HCT116 (cell line): ENCODE measurements around the gene OR52K2. TPM values are rescaled to one million over a fixed set of nuclear protein-coding genes. Genes with fewer than 3 reads are reported as not detected.

Experiments used
- ATAC-seq: fragments of 200-7000 bp; cut with Tn5 transposase; 2 replicates; pipeline ENCODE4 v1.9.1; 2020; ENCODE audit warnings: mild to moderate bottlenecking, moderate library complexity
- BruUV-seq: library from RNA; stranded (reverse); fragments of 400-500 nt; replicated peaks from 2 replicates; lab custom pipeline; 2021; lab: Mats Ljungman, UMichigan
- CTCF ChIA-PET: fragments of 300-600 bp; sonication (Branson Sonifier 250); formaldehyde crosslinking; loops from one replicate; lab custom pipeline; 2021; ENCODE audit warnings: antibody characterized with exemption; lab: Charles Lee
- POLR2A ChIA-PET: fragments of 300-600, 350-600 bp; sonication (Branson Sonifier 250); formaldehyde crosslinking; loops from one replicate; lab custom pipeline; 2021; ENCODE audit warnings: antibody characterized with exemption; lab: Charles Lee
- RAD21 ChIA-PET, 2 experiments: fragments of 300-600 bp; sonication (Branson Sonifier 250); formaldehyde crosslinking; loops; one replicate each; lab custom pipeline; 2023; ENCODE audit warnings: low total read pairs in 2 of 2; ENCODE audit not compliant: uncharacterized antibody in 2 of 2, unreplicated experiment in 2 of 2, low non-redundant PET in 1 of 2; lab: Charles Lee
- DNase-seq: peaks from one replicate; pipeline ENCODE4 v3.0.0-alpha.2; 2010; ENCODE audit warnings: low read depth, low spot score
- H2AFZ ChIP-seq: fragments of 200-600 bp; shearing (Covaris generic), sonication (generic); 2 replicates; pipeline ENCODE4 v1.6.1; 2017; ENCODE audit warnings: low read depth, mixed run types, mixed read lengths, antibody characterized with exemption, low read length; ENCODE audit not compliant: poor library complexity, severe bottlenecking
- H3K27ac ChIP-seq: 2 replicates; pipeline ENCODE4 v1.5.1; 2012; ENCODE audit warnings: low read depth, low read length
- H3K27me3 ChIP-seq: fragments of 200-600 bp; sonication (generic); 2 replicates; pipeline ENCODE4 v1.6.1; 2016; ENCODE audit warnings: mixed run types, low read length, mixed read lengths; ENCODE audit not compliant: insufficient read depth
- H3K36me3 ChIP-seq, 2 experiments: fragments of 200-500 bp in 1 of 2; fragments of 200-600 bp in 1 of 2; sonication (Bioruptor generic) in 1 of 2; sonication (generic) in 1 of 2; 2 replicates each; pipeline versions ENCODE4 v1.5.1 to v1.6.1; 2014 to 2016; ENCODE audit warnings: low read length in 2 of 2, inconsistent platforms in 1 of 2, mixed read lengths in 1 of 2, mixed run types in 1 of 2; ENCODE audit not compliant: insufficient read depth in 2 of 2, control insufficient read depth in 1 of 2
- H3K4me1 ChIP-seq, 2 experiments: fragments of 200-600 bp in 1 of 2; sonication (generic) in 1 of 2; 2 replicates each; pipeline versions ENCODE4 v1.5.1 to v1.6.1; 2012 to 2017; ENCODE audit warnings: low read length in 2 of 2, inconsistent platforms in 1 of 2, mild to moderate bottlenecking in 1 of 2, mixed read lengths in 1 of 2, mixed run types in 1 of 2, moderate library complexity in 1 of 2; ENCODE audit not compliant: insufficient read depth in 2 of 2, control insufficient read depth in 1 of 2
- H3K4me2 ChIP-seq: fragments of 200-600 bp; sonication (generic); 2 replicates; pipeline ENCODE4 v1.6.1; 2017; ENCODE audit warnings: mixed run types, low read length, mixed read lengths
- H3K4me3 ChIP-seq, 2 experiments: fragments of 200-600 bp in 1 of 2; sonication (generic) in 1 of 2; replicated peaks in 1 of 2; 2 replicates each; pipeline ENCODE4 v1.5.1; 2011 to 2016; ENCODE audit warnings: low read length in 2 of 2, control low read depth in 1 of 2, low read depth in 1 of 2, mild to moderate bottlenecking in 1 of 2, mixed read lengths in 1 of 2, mixed run types in 1 of 2
- H3K79me2 ChIP-seq: fragments of 200-600 bp; sonication (generic); 2 replicates; pipeline ENCODE4 v1.6.1; 2017; ENCODE audit warnings: mild to moderate bottlenecking, mixed run types, low read length, moderate library complexity, mixed read lengths; ENCODE audit not compliant: insufficient read depth
- H3K9ac ChIP-seq: fragments of 200-600 bp; sonication (generic); 2 replicates; pipeline ENCODE4 v1.6.1; 2016; ENCODE audit warnings: low read length, mixed read lengths
- H3K9me2 ChIP-seq: fragments of 200-600 bp; sonication (generic), shearing (Covaris generic); 2 replicates; pipeline ENCODE4 v1.6.1; 2017; ENCODE audit warnings: mixed run types, mild to moderate bottlenecking, moderate library complexity; ENCODE audit not compliant: insufficient read depth
- H3K9me3 ChIP-seq, 2 experiments: fragments of 200-500 bp in 1 of 2; fragments of 200-600 bp in 1 of 2; sonication (Bioruptor generic) in 1 of 2; sonication (generic) in 1 of 2; 2 replicates each; pipeline ENCODE4 v1.6.1; 2014 to 2017; ENCODE audit warnings: low read length in 2 of 2, mixed read lengths in 2 of 2, inconsistent platforms in 1 of 2, low read depth in 1 of 2, mild to moderate bottlenecking in 1 of 2, mixed run types in 1 of 2, moderate library complexity in 1 of 2; ENCODE audit not compliant: control insufficient read depth in 1 of 2, insufficient read depth in 1 of 2
- H4K20me1 ChIP-seq: fragments of 200-600 bp; sonication (generic), shearing (Covaris generic); 2 replicates; pipeline ENCODE4 v1.6.1; 2017; ENCODE audit warnings: mixed run types, mild to moderate bottlenecking, moderate library complexity; ENCODE audit not compliant: insufficient read depth
- CBX3 ChIP-seq: IDR thresholded peaks from 2 replicates; pipeline ENCODE4 v1.6.1; 2012; ENCODE audit warnings: low read depth
- CEBPB ChIP-seq: IDR thresholded peaks from 2 replicates; pipeline ENCODE4 v1.6.1; 2012; ENCODE audit warnings: low read depth
- EGR1 ChIP-seq: IDR thresholded peaks from 2 replicates; pipeline ENCODE4 v1.6.1; 2012; ENCODE audit warnings: low read depth
- ELF1 ChIP-seq: IDR thresholded peaks from 2 replicates; pipeline ENCODE4 v1.6.1; 2012; ENCODE audit warnings: low read depth, borderline replicate concordance
- FOSL1 ChIP-seq: IDR thresholded peaks from 2 replicates; pipeline ENCODE4 v1.6.1; 2012; ENCODE audit warnings: low read depth
- POLR2A ChIP-seq: IDR thresholded peaks from 2 replicates; pipeline ENCODE4 v1.7.0; 2011; ENCODE audit warnings: borderline replicate concordance; ENCODE audit not compliant: insufficient read depth, insufficient read length; ENCODE audit errors: extremely low read depth
- RAD21 ChIP-seq: IDR thresholded peaks from 2 replicates; pipeline ENCODE4 v1.6.1; 2012; ENCODE audit warnings: low read depth, mild to moderate bottlenecking
- SIN3A ChIP-seq: IDR thresholded peaks from 2 replicates; pipeline ENCODE4 v1.6.1; 2012; ENCODE audit warnings: low read depth
- SRF ChIP-seq: IDR thresholded peaks from 2 replicates; pipeline ENCODE4 v1.6.1; 2012; ENCODE audit warnings: low read depth
- TCF7L2 ChIP-seq: IDR thresholded peaks from 2 replicates; pipeline ENCODE4 v1.7.0; 2011; ENCODE audit warnings: borderline replicate concordance, inconsistent platforms; ENCODE audit not compliant: insufficient read depth, insufficient read length; ENCODE audit errors: extremely low read depth
- ZNF274 ChIP-seq: fragments of 200-500 bp; sonication (Bioruptor generic); IDR thresholded peaks from 2 replicates; pipeline ENCODE4 v1.6.1; 2014; ENCODE audit warnings: mild to moderate bottlenecking, low read depth, low read length, inconsistent platforms
- intact Hi-C: fragments of 100-400 bp; cut with micrococcal nuclease; formaldehyde crosslinking; loops from 2 replicates; pipeline ENCODE4 v1.10.0; 2022
- total RNA-seq: library from RNA; stranded (reverse); gene quantifications from one replicate; pipeline ENCODE4 v1.2.1, GENCODE V29; 2021; ENCODE audit not compliant: unreplicated experiment
- TF ChIP-seq, protein P1 (sequence below): IDR thresholded peaks from 2 replicates; pipeline ENCODE4 v1.6.1; 2012; ENCODE audit warnings: low read depth
- TF ChIP-seq, protein P2 (sequence below): IDR thresholded peaks from 2 replicates; pipeline ENCODE4 v1.6.1; 2011; ENCODE audit warnings: mild to moderate bottlenecking, low read length, moderate library complexity; ENCODE audit not compliant: insufficient replicate concordance; ENCODE audit errors: extremely low read depth
- TF ChIP-seq, protein P3 (sequence below): IDR thresholded peaks from 2 replicates; pipeline ENCODE4 v1.6.1; 2012
- TF ChIP-seq, protein P4 (sequence below), 3 experiments: fragments of 200-600 bp in 1 of 3; sonication (generic) in 1 of 3; IDR thresholded peaks in 2 of 3; conservative IDR thresholded peaks in 1 of 3; 2 replicates each; pipeline ENCODE4 v1.5.1; 2012 to 2017; ENCODE audit warnings: low read depth in 2 of 3, low read length in 2 of 3, antibody characterized with exemption in 1 of 3, borderline replicate concordance in 1 of 3, control low read depth in 1 of 3, mild to moderate bottlenecking in 1 of 3, mixed read lengths in 1 of 3, mixed run types in 1 of 3, moderate library complexity in 1 of 3; ENCODE audit not compliant: insufficient read depth in 1 of 3
- TF ChIP-seq, protein P5 (sequence below): IDR thresholded peaks from 2 replicates; pipeline ENCODE4 v1.6.1; 2012

OR52K2 gene
- total RNA-seq, 1 experiment from 2014 or later, result not detected

DNA sequence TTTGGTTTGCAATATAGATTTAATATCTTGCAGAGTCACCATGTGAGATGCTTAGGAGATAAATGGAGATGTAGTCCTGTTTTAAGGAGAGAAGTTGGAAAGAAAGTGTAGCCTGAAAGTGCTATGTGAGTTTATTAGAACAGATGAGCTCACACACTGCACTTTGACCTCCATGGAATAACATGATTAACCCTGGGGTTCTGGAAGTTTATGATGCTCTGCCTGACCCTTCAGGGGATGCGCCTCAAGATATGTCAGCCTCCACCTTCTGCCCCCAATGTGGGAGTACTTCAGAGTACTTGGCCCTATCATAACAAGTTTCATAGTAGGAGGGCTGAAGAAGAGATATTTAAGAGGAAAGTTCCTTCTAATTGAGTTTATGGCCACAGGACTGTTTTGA, 32.3 kb upstream of the OR52K2 start:
- Histone ChIP-seq H3K4me1 (no peaks in the 10 kb centered on the region), H3K9me3 (no peaks in the 10 kb centered on the region), H3K4me3 (no peak overlapping the region), H3K36me3 (no peaks in the 10 kb centered on the region), H2AFZ (no peak overlapping the region), H3K27me3 (peaks cover 6% of the 10 kb centered on the region; the same call in 1 of the 2 replicates), H3K79me2 (no peaks in the 10 kb centered on the region), H3K9ac (no peak overlapping the region), H3K4me2 (no peak overlapping the region), H4K20me1 (no peaks in the 10 kb centered on the region), H3K27ac (no peak overlapping the region), H3K9me2 (no peaks in the 10 kb centered on the region)
- ChIA-PET RAD21 (no interaction called here), POLR2A (no interaction called here), CTCF (no interaction called here)
- no TSS peak for BruUV-seq
- TF ChIP-seq, protein P1, sequence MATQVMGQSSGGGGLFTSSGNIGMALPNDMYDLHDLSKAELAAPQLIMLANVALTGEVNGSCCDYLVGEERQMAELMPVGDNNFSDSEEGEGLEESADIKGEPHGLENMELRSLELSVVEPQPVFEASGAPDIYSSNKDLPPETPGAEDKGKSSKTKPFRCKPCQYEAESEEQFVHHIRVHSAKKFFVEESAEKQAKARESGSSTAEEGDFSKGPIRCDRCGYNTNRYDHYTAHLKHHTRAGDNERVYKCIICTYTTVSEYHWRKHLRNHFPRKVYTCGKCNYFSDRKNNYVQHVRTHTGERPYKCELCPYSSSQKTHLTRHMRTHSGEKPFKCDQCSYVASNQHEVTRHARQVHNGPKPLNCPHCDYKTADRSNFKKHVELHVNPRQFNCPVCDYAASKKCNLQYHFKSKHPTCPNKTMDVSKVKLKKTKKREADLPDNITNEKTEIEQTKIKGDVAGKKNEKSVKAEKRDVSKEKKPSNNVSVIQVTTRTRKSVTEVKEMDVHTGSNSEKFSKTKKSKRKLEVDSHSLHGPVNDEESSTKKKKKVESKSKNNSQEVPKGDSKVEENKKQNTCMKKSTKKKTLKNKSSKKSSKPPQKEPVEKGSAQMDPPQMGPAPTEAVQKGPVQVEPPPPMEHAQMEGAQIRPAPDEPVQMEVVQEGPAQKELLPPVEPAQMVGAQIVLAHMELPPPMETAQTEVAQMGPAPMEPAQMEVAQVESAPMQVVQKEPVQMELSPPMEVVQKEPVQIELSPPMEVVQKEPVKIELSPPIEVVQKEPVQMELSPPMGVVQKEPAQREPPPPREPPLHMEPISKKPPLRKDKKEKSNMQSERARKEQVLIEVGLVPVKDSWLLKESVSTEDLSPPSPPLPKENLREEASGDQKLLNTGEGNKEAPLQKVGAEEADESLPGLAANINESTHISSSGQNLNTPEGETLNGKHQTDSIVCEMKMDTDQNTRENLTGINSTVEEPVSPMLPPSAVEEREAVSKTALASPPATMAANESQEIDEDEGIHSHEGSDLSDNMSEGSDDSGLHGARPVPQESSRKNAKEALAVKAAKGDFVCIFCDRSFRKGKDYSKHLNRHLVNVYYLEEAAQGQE, result no peak
- TF ChIP-seq SIN3A, result no peak
- no peak for TF ChIP-seq CBX3
- TF ChIP-seq, protein P2, sequence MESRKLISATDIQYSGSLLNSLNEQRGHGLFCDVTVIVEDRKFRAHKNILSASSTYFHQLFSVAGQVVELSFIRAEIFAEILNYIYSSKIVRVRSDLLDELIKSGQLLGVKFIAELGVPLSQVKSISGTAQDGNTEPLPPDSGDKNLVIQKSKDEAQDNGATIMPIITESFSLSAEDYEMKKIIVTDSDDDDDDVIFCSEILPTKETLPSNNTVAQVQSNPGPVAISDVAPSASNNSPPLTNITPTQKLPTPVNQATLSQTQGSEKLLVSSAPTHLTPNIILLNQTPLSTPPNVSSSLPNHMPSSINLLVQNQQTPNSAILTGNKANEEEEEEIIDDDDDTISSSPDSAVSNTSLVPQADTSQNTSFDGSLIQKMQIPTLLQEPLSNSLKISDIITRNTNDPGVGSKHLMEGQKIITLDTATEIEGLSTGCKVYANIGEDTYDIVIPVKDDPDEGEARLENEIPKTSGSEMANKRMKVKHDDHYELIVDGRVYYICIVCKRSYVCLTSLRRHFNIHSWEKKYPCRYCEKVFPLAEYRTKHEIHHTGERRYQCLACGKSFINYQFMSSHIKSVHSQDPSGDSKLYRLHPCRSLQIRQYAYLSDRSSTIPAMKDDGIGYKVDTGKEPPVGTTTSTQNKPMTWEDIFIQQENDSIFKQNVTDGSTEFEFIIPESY, result no peak
- TF ChIP-seq, protein P3, sequence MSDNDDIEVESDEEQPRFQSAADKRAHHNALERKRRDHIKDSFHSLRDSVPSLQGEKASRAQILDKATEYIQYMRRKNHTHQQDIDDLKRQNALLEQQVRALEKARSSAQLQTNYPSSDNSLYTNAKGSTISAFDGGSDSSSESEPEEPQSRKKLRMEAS, result no peak
- TF ChIP-seq TCF7L2, result no peak
- TF ChIP-seq SRF, result no peak
- no peak for TF ChIP-seq FOSL1
- TF ChIP-seq RAD21, result no peak
- TF ChIP-seq CEBPB, result no peak
- no peak for TF ChIP-seq ZNF274
- TF ChIP-seq, protein P4, sequence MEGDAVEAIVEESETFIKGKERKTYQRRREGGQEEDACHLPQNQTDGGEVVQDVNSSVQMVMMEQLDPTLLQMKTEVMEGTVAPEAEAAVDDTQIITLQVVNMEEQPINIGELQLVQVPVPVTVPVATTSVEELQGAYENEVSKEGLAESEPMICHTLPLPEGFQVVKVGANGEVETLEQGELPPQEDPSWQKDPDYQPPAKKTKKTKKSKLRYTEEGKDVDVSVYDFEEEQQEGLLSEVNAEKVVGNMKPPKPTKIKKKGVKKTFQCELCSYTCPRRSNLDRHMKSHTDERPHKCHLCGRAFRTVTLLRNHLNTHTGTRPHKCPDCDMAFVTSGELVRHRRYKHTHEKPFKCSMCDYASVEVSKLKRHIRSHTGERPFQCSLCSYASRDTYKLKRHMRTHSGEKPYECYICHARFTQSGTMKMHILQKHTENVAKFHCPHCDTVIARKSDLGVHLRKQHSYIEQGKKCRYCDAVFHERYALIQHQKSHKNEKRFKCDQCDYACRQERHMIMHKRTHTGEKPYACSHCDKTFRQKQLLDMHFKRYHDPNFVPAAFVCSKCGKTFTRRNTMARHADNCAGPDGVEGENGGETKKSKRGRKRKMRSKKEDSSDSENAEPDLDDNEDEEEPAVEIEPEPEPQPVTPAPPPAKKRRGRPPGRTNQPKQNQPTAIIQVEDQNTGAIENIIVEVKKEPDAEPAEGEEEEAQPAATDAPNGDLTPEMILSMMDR (IDR thresholded peaks at IDR 0.05 in 2 of 3, conservative IDR thresholded peaks at IDR 0.05 in 1 of 3; ENCODE audit: borderline replicate concordance in 1 of 3, insufficient read depth in 1 of 3, low read depth in 2 of 3, low read length in 2 of 3), result no peak
- TF ChIP-seq, protein P5, sequence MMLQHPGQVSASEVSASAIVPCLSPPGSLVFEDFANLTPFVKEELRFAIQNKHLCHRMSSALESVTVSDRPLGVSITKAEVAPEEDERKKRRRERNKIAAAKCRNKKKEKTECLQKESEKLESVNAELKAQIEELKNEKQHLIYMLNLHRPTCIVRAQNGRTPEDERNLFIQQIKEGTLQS, result no peak
- TF ChIP-seq ELF1, result no peak
- no peak for TF ChIP-seq EGR1
- TF ChIP-seq POLR2A, result no peak
- no peak for ATAC-seq
- intact Hi-C loops, result no loop called here
- DNase-seq, result no peak
